Mesenchymal stem cell (in vitro differentiated cells and primary cell): ENCODE data around the gene SAMD11.

Source experiments
- DNase-seq: peaks from one replicate; pipeline ENCODE4 v3.0.0-alpha.2; 2013
- H2AFZ ChIP-seq: one replicate; pipeline ENCODE4 v1.6.1; 2013; ENCODE audit warnings: low read depth, mild to moderate bottlenecking, control low read depth, inconsistent platforms, low read length, moderate library complexity
- H2AK5ac ChIP-seq: 2 replicates; pipeline ENCODE4 v1.6.1; 2013; ENCODE audit warnings: low read length, moderate library complexity, mild to moderate bottlenecking, inconsistent platforms; ENCODE audit not compliant: severe bottlenecking
- H2BK120ac ChIP-seq: one replicate; pipeline ENCODE4 v1.6.1; 2013; ENCODE audit warnings: low read depth, mild to moderate bottlenecking, inconsistent platforms, low read length, moderate library complexity
- H2BK12ac ChIP-seq, 2 experiments: one replicate each; pipeline ENCODE4 v1.6.1; 2013; ENCODE audit warnings: inconsistent platforms in 2 of 2, low read length in 2 of 2, mild to moderate bottlenecking in 2 of 2, moderate library complexity in 2 of 2, control low read depth in 1 of 2
- H2BK15ac ChIP-seq: one replicate; pipeline ENCODE4 v1.6.1; 2013; ENCODE audit warnings: mild to moderate bottlenecking, low read depth, inconsistent platforms; ENCODE audit not compliant: poor library complexity, severe bottlenecking
- H2BK5ac ChIP-seq: 2 replicates; pipeline ENCODE4 v1.6.1; 2013; ENCODE audit warnings: low read depth, mild to moderate bottlenecking, low read length, control low read depth, inconsistent platforms; ENCODE audit not compliant: poor library complexity, severe bottlenecking
- H3K14ac ChIP-seq, 2 experiments: one replicate each; pipeline ENCODE4 v1.6.1; 2013; ENCODE audit warnings: inconsistent platforms in 2 of 2, low read length in 2 of 2, control low read depth in 1 of 2, mild to moderate bottlenecking in 1 of 2, moderate library complexity in 1 of 2
- H3K18ac ChIP-seq, 2 experiments: one replicate each; pipeline ENCODE4 v1.6.1; 2013; ENCODE audit warnings: inconsistent platforms in 2 of 2, low read length in 2 of 2, control low read depth in 1 of 2, low read depth in 1 of 2, mild to moderate bottlenecking in 1 of 2
- H3K23ac ChIP-seq, 2 experiments: one replicate each; pipeline ENCODE4 v1.6.1; 2013; ENCODE audit warnings: inconsistent platforms in 2 of 2, low read length in 2 of 2, mild to moderate bottlenecking in 2 of 2, moderate library complexity in 2 of 2, control low read depth in 1 of 2
- H3K27ac ChIP-seq: 2 replicates; pipeline ENCODE4 v1.5.1; 2013; ENCODE audit warnings: mild to moderate bottlenecking, moderate library complexity, low read length, control low read depth, inconsistent platforms; ENCODE audit not compliant: poor library complexity, severe bottlenecking
- H3K27me3 ChIP-seq, 2 experiments: 2 replicates each; pipeline versions ENCODE4 v1.6.1 to v1.7.0; 2013; ENCODE audit warnings: low read length in 2 of 2, mild to moderate bottlenecking in 2 of 2, moderate library complexity in 2 of 2, control low read depth in 1 of 2, inconsistent platforms in 1 of 2; ENCODE audit not compliant: control insufficient read depth in 1 of 2, insufficient read depth in 1 of 2
- H3K36me3 ChIP-seq, 2 experiments: 2 replicates each; pipeline versions ENCODE4 v1.6.1 to v1.7.0; 2013; ENCODE audit warnings: low read length in 2 of 2, control low read depth in 1 of 2, inconsistent platforms in 1 of 2, low read depth in 1 of 2, mild to moderate bottlenecking in 1 of 2; ENCODE audit not compliant: insufficient read depth in 2 of 2, control insufficient read depth in 1 of 2
- H3K4ac ChIP-seq, 2 experiments: one replicate each; pipeline ENCODE4 v1.6.1; 2013; ENCODE audit warnings: inconsistent platforms in 2 of 2, low read length in 2 of 2, mild to moderate bottlenecking in 2 of 2, moderate library complexity in 2 of 2, control low read depth in 1 of 2, low read depth in 1 of 2
- H3K4me1 ChIP-seq: 2 replicates; pipeline ENCODE4 v1.6.1; 2013; ENCODE audit warnings: low read depth, low read length, control low read depth; ENCODE audit not compliant: control insufficient read depth, insufficient read depth
- H3K4me2 ChIP-seq: 2 replicates; pipeline ENCODE4 v1.6.1; 2013; ENCODE audit warnings: low read length, mild to moderate bottlenecking, inconsistent platforms; ENCODE audit not compliant: poor library complexity, severe bottlenecking
- H3K4me3 ChIP-seq, 2 experiments: 2 replicates each; pipeline versions ENCODE4 v1.5.1 to v1.7.0; 2013; ENCODE audit warnings: low read length in 2 of 2, mild to moderate bottlenecking in 2 of 2, control low read depth in 1 of 2, low read depth in 1 of 2; ENCODE audit not compliant: insufficient read depth in 1 of 2
- H3K79me1 ChIP-seq: replicated peaks from 2 replicates; pipeline ENCODE4 v1.6.1; 2013; ENCODE audit warnings: mild to moderate bottlenecking, control low read depth, low read length, inconsistent platforms; ENCODE audit not compliant: poor library complexity, severe bottlenecking
- H3K9ac ChIP-seq: 2 replicates; pipeline ENCODE4 v1.7.0; 2013; ENCODE audit warnings: mild to moderate bottlenecking, low read length, moderate library complexity
- H3K9me3 ChIP-seq: 2 replicates; pipeline ENCODE4 v1.7.0; 2013; ENCODE audit warnings: mild to moderate bottlenecking, low read length; ENCODE audit not compliant: control insufficient read depth
- H4K8ac ChIP-seq: one replicate; pipeline ENCODE4 v1.6.1; 2013; ENCODE audit warnings: inconsistent platforms, mild to moderate bottlenecking, low read length, moderate library complexity
- H4K91ac ChIP-seq: one replicate; pipeline ENCODE4 v1.6.1; 2013; ENCODE audit warnings: mild to moderate bottlenecking, low read length, inconsistent platforms
- WGBS: methylation state at CpG from one replicate; pipeline ENCODE4 v1.1.7; 2013; ENCODE audit warnings: mixed read lengths; 5-methylcytosine and 5-hydroxymethylcytosine counted together

Gene SAMD11

DNA sequence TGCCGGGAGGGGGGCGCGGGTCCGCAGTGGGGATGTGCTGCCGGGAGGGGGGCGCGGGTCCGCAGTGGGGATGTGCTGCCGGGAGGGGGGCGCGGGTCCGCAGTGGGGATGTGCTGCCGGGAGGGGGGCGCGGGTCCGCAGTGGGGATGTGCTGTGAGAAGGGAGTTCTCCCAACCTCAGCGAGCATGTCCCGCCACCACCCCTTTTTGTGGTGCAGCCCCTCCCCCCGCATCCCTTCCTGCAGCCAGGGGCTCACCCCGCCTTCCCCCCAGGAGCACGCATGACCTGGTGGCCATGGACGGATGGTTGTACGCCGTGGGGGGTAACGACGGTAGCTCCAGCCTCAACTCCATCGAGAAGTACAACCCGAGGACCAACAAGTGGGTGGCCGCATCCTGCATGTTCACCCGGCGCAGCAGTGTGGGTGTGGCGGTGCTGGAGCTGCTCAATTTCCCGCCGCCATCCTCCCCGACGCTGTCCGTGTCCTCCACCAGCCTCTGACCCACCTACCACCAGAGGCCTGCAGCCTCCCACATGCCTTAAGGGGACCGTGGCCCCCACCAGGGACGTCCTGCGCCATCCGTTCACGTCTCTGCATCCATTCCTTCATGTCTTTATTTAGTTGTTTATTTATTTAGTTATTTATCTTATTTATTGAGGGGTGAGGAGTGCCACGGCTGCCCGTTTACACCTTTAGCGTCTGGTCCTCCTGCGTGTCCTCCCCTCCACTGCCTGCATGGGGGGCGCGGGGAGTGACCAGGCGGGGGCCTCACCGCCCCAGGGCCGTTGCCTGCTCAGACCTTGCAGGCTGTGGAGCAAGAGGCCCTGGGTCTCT, 41.2 kb downstream of the SAMD11 start:
- Histone ChIP-seq H3K14ac (no peak overlapping the region), H3K9ac (no peak overlapping the region), H2BK15ac (no peak overlapping the region), H2AFZ (no peak overlapping the region), H3K27ac (no peak overlapping the region), H3K27me3 (peaks cover 0 to 27% of the 10 kb centered on the region in 2 experiments), H4K91ac (no peak overlapping the region), H2BK12ac (no peak overlapping the region), H3K4me3 (no peak overlapping the region), H2BK120ac (no peak overlapping the region), H3K4ac (no peak overlapping the region), H3K79me1 (peaks cover 15% of the 10 kb centered on the region), H3K4me2 (no peak overlapping the region), H2BK5ac (no peak overlapping the region), H3K4me1 (peaks cover 29% of the 10 kb centered on the region), H3K23ac (no peak overlapping the region), H3K9me3 (no peaks in the 10 kb centered on the region), H4K8ac (no peak overlapping the region), H3K36me3 (peaks cover 13 to 45% of the 10 kb centered on the region in 2 experiments), H2AK5ac (no peak overlapping the region), H3K18ac (no peak overlapping the region)
- whole genome bisulfite sequencing = 96% methylated on average over 29 of the region's 51 CpGs
- DNase-seq = no peak

DNA sequence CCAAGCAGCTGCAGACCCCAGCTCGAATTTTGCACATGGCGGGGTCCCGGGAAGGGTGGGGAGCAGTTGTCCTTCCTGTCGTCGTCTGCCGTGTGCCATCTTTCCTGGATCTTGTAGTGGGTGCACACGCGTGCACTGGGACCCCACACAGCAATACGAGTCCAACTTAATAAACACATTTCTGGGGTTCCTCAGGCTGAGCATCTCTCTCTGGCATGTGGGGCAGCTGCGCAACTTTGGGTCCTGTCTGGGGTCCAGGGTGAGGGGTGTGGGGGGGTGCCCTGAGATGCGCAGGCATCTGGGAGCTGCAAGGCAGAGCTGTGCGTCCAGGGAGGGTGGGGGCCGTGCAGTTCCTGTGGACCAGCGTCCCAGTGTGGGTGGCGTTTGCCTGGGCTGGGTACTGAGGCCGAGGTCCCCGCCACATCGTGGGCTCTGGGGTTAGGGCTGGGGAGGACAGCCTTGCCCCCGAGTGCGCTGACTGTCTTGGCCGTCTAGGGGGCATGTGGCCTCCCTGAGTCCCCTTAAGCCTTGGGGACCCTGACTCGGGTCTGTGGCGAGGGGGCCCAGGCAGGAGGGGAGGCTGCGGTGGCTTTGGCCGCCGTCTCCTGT, 41.9 kb downstream of the SAMD11 start:
- H3K9ac ChIP-seq = peak overlapping the region; percentile 70
- peaks cover 29% of the 10 kb centered on the region for H3K4me1 ChIP-seq
- H4K8ac ChIP-seq = peak overlapping the region; percentile 62
- H2BK12ac ChIP-seq = peak overlapping the region in 1 of 2 experiments; percentile 33
- H3K27ac ChIP-seq = no peak overlapping the region
- no peak overlapping the region for H3K14ac ChIP-seq
- peak overlapping the region in 1 of 2 experiments; percentile 85 for H3K4me3 ChIP-seq
- no peaks in the 10 kb centered on the region for H3K9me3 ChIP-seq
- no peak overlapping the region for H2BK15ac ChIP-seq
- peaks cover 0 to 34% of the 10 kb centered on the region in 2 experiments for H3K27me3 ChIP-seq
- H2AFZ ChIP-seq = no peak overlapping the region
- H3K36me3 ChIP-seq = peaks cover 13 to 45% of the 10 kb centered on the region in 2 experiments
- H2BK5ac ChIP-seq = no peak overlapping the region
- H2AK5ac ChIP-seq = no peak overlapping the region
- H3K4me2 ChIP-seq = no peak overlapping the region
- H3K18ac ChIP-seq = peak overlapping the region in 1 of 2 experiments; percentile 5
- no peak for DNase-seq
- no peak overlapping the region for H3K4ac ChIP-seq
- no peak overlapping the region for H2BK120ac ChIP-seq
- H3K23ac ChIP-seq = no peak overlapping the region
- peak overlapping the region; percentile 47 for H4K91ac ChIP-seq
- 73% methylated on average over 25 of the region's 26 CpGs for WGBS
- H3K79me1 ChIP-seq = peaks cover 15% of the 10 kb centered on the region

DNA sequence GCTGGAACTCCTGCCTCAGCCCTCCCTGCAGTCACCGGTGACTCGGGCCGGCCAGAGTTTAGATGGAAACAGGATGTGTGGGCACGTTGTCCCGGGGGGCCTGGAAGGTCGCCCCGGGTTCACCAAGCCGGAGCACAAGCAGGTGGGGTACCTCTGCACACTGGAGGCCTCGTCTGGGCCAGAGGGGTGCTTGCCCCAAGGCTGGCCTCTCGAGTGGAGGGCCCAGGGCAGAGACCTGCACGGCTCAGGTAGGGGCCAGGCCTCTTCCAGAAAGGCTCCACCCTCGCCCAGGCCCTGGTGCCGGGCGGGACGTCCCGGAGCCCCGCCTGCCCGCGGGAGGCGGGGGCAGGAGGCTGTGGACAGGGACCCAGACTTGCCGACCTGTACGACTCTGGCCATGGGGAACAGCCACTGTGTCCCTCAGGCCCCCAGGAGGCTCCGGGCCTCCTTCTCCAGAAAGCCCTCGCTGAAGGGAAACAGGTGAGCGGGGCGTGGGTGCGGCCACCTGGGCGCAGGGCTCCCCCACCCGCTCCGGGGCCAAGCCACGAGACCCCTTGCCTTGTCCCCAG, 42.5 kb downstream of the SAMD11 start, which contains the start of gene PLEKHN1:
PLEKHN1 (plus strand) TSS at position 348 of the 569 bp plus-strand sequence; CDS start at position 398, 50 bp downstream.
- peaks cover 14% of the 10 kb centered on the region for H3K79me1 ChIP-seq
- peak within 1 kb of the TSS; percentile 70 for H3K9ac ChIP-seq
- H2AK5ac ChIP-seq = no peak within 1 kb of the TSS
- peak within 1 kb of the TSS; percentile 66 to 85 for H3K4me3 ChIP-seq
- H2BK15ac ChIP-seq = no peak within 1 kb of the TSS
- H4K91ac ChIP-seq = peak within 1 kb of the TSS; percentile 90
- H2BK5ac ChIP-seq = peak within 1 kb of the TSS; percentile 58
- H3K9me3 ChIP-seq = no peaks in the 10 kb centered on the region
- DNase-seq = peak; percentile 50
- 5% methylated on average over 30 of the region's 31 CpGs for WGBS
- H4K8ac ChIP-seq = peak within 1 kb of the TSS; percentile 66
- H3K14ac ChIP-seq = peak within 1 kb of the TSS in 1 of 2 experiments; percentile 97
- peak within 1 kb of the TSS in 1 of 2 experiments; percentile 79 for H2BK12ac ChIP-seq
- H2AFZ ChIP-seq = peak within 1 kb of the TSS; percentile 72
- H3K23ac ChIP-seq = peak within 1 kb of the TSS in 1 of 2 experiments; percentile 97
- peak within 1 kb of the TSS; percentile 78 to 96 for H3K18ac ChIP-seq
- peaks cover 13 to 44% of the 10 kb centered on the region in 2 experiments for H3K36me3 ChIP-seq
- no peak within 1 kb of the TSS for H3K27ac ChIP-seq
- H3K4ac ChIP-seq = peak within 1 kb of the TSS; percentile 24 to 77
- peaks cover 28% of the 10 kb centered on the region for H3K4me1 ChIP-seq
- H3K4me2 ChIP-seq = peak within 1 kb of the TSS; percentile 92
- peaks cover 0 to 40% of the 10 kb centered on the region in 2 experiments for H3K27me3 ChIP-seq
- H2BK120ac ChIP-seq = peak within 1 kb of the TSS; percentile 2
